A673 (cell line): Measurements from ENCODE around the gene TENM4. TPM values are rescaled to one million over a fixed set of nuclear protein-coding genes. Genes with fewer than 3 reads are reported as not detected.

ENCODE experiments used
- BruUV-seq: library from RNA; stranded (reverse); fragments of 400-500 nt; replicated peaks from 2 replicates; lab custom pipeline; 2021; lab: Mats Ljungman, UMichigan
- CTCF ChIA-PET: fragments of 300-600 bp; sonication (Branson Sonifier 250); formaldehyde crosslinking; loops from one replicate; lab custom pipeline; 2022; ENCODE audit warnings: antibody characterized with exemption; lab: Charles Lee
- POLR2A ChIA-PET: fragments of 300-600 bp; sonication (Branson Sonifier 250); formaldehyde crosslinking; loops from one replicate; lab custom pipeline; 2022; ENCODE audit warnings: antibody characterized with exemption; ENCODE audit not compliant: low non-redundant PET; lab: Charles Lee
- DNase-seq: peaks from one replicate; pipeline ENCODE4 v3.0.0-alpha.2; 2015; ENCODE audit warnings: low spot score
- H3K27ac ChIP-seq: fragments of 200-600 bp; sonication (generic); 2 replicates; pipeline ENCODE4 v1.5.1; 2016; ENCODE audit warnings: mixed run types, low read depth, mild to moderate bottlenecking, mixed read lengths, antibody characterized with exemption, low read length; ENCODE audit not compliant: poor library complexity, severe bottlenecking
- H3K27me3 ChIP-seq: fragments of 200-600 bp; sonication (generic); replicated peaks from 2 replicates; pipeline ENCODE4 v1.6.1; 2017; ENCODE audit warnings: mixed run types, low read depth, mild to moderate bottlenecking, mixed read lengths, antibody characterized with exemption, low read length; ENCODE audit not compliant: insufficient read depth, poor library complexity
- H3K36me3 ChIP-seq: fragments of 200-600 bp; sonication (generic); 2 replicates; pipeline ENCODE4 v1.6.1; 2016; ENCODE audit warnings: mixed run types, mild to moderate bottlenecking, mixed read lengths, antibody characterized with exemption, low read length; ENCODE audit not compliant: insufficient read depth, poor library complexity, severe bottlenecking
- H3K4me1 ChIP-seq: fragments of 200-600 bp; sonication (generic); 2 replicates; pipeline ENCODE4 v1.6.1; 2017; ENCODE audit warnings: mixed run types, mild to moderate bottlenecking, mixed read lengths, antibody characterized with exemption, low read length; ENCODE audit not compliant: insufficient read depth, poor library complexity, severe bottlenecking
- H3K4me3 ChIP-seq: fragments of 200-600 bp; sonication (generic); 2 replicates; pipeline ENCODE4 v1.5.1; 2016; ENCODE audit warnings: low read depth, mixed run types, mild to moderate bottlenecking, mixed read lengths, low read length; ENCODE audit not compliant: poor library complexity, severe bottlenecking
- H3K9me3 ChIP-seq: fragments of 200-600 bp; sonication (generic); 2 replicates; pipeline ENCODE4 v1.6.1; 2016; ENCODE audit warnings: mixed run types, low read depth, mild to moderate bottlenecking, mixed read lengths, antibody characterized with exemption, low read length; ENCODE audit not compliant: poor library complexity, severe bottlenecking
- CTCF ChIP-seq: fragments of 300-800, 200-600 bp; sonication (generic); conservative IDR thresholded peaks from 2 replicates; pipeline ENCODE4 v1.5.1; 2017; ENCODE audit warnings: low read depth, mild to moderate bottlenecking, antibody characterized with exemption, low read length, moderate library complexity, mixed read lengths
- EZH2 ChIP-seq: fragments of 200-600 bp; sonication (generic); IDR thresholded peaks from 2 replicates; pipeline ENCODE4 v1.6.1; 2017; ENCODE audit warnings: borderline replicate concordance, low read depth, mild to moderate bottlenecking, mixed read lengths, antibody characterized with exemption, low read length; ENCODE audit not compliant: poor library complexity, severe bottlenecking
- intact Hi-C: fragments of 100-400 bp; cut with micrococcal nuclease; formaldehyde crosslinking; loops from one replicate; pipeline ENCODE4 v1.10.0; 2022; ENCODE audit not compliant: unreplicated experiment
- total RNA-seq: library from RNA; stranded (reverse); gene quantifications from 2 replicates; pipeline ENCODE4 v1.2.3, GENCODE V29; 2021

The TENM4 gene
- total RNA-seq, 1 experiment from 2014 or later, result 0.11 TPM

- ChIA-PET POLR2A (no interaction called here), CTCF (interaction anchor here (0.6 kb wide), 1 partner anchor 50 kb away, joined by 7 read pairs; no protein-coding TSS in a partner anchor)
- Histone ChIP-seq H3K27ac (no peak overlapping the region), H3K36me3 (no peaks in the 10 kb centered on the region), H3K4me3 (no peak overlapping the region), H3K27me3 (no peaks in the 10 kb centered on the region), H3K4me1 (no peaks in the 10 kb centered on the region), H3K9me3 (no peaks in the 10 kb centered on the region)
- TF ChIP-seq CTCF, result no peak
- no peak for TF ChIP-seq EZH2
- intact Hi-C loops, result no loop called here
- DNase-seq, result no peak
- BruUV-seq, result no TSS peak
These were observed 764.7 kb downstream of the TENM4 start for GRCh38 chr11:78676026-78676557.

GRCh38 chr11:78672850-78673620 is 767.8 kb downstream of the TENM4 start:
- Histone ChIP-seq H3K27ac (no peak overlapping the region), H3K36me3 (no peaks in the 10 kb centered on the region), H3K4me3 (no peak overlapping the region), H3K27me3 (no peaks in the 10 kb centered on the region), H3K9me3 (no peaks in the 10 kb centered on the region), H3K4me1 (no peaks in the 10 kb centered on the region)
- POLR2A ChIA-PET, result no interaction called here
- CTCF ChIA-PET, result no interaction called here
- TF ChIP-seq CTCF (no peak), EZH2 (no peak)
- intact Hi-C loops, result no loop called here
- DNase-seq, result no peak
- no TSS peak for BruUV-seq

GRCh38 chr11:78669249-78669648 is 771.6 kb downstream of the TENM4 start:
- TF ChIP-seq CTCF (no peak), EZH2 (no peak)
- Histone ChIP-seq H3K27ac (no peak overlapping the region), H3K36me3 (no peaks in the 10 kb centered on the region), H3K9me3 (no peaks in the 10 kb centered on the region), H3K4me3 (no peak overlapping the region), H3K4me1 (no peaks in the 10 kb centered on the region), H3K27me3 (no peaks in the 10 kb centered on the region)
- ChIA-PET POLR2A (no interaction called here), CTCF (no interaction called here)
- DNase-seq, result no peak
- intact Hi-C loops, result no loop called here
- no TSS peak for BruUV-seq
